OCI-LY7 (cell line): ENCODE measurements around the gene ATL2.

Source experiments
- EZH2phosphoT487 ChIP-seq: fragments of 200-600 bp; sonication (generic); IDR thresholded peaks from 2 replicates; pipeline ENCODE4 v1.6.1; 2018; ENCODE audit warnings: low read depth, borderline replicate concordance, mild to moderate bottlenecking, mixed run types, antibody characterized with exemption, low read length, moderate library complexity, mixed read lengths
- TF ChIP-seq, protein P1 (sequence below): fragments of 200-600 bp; sonication (generic); conservative IDR thresholded peaks from 2 replicates; pipeline ENCODE4 v1.5.1; 2014; ENCODE audit warnings: mild to moderate bottlenecking, antibody characterized with exemption, low read length, moderate library complexity, mixed read lengths

DNA sequence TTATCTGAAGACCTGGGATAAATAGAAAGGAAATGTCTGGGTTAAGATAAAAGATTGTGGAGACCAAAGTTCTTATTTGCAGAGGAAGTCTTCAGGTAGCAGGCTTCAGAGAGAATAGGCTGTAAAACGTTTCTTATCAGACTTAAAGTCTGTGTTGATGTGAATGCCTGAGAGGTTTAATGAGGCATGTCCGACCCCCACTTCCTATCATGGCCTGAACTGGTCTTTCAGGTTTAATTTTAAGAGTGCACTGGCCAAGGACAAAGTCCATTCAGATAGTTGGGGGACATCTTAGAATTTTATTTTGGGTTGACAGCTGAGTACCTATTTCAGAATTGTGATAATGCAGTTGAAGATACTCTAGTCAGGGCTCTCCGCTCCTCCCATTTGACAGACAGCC, 92.1 kb downstream of the ATL2 start:
- TF ChIP-seq, protein P1, sequence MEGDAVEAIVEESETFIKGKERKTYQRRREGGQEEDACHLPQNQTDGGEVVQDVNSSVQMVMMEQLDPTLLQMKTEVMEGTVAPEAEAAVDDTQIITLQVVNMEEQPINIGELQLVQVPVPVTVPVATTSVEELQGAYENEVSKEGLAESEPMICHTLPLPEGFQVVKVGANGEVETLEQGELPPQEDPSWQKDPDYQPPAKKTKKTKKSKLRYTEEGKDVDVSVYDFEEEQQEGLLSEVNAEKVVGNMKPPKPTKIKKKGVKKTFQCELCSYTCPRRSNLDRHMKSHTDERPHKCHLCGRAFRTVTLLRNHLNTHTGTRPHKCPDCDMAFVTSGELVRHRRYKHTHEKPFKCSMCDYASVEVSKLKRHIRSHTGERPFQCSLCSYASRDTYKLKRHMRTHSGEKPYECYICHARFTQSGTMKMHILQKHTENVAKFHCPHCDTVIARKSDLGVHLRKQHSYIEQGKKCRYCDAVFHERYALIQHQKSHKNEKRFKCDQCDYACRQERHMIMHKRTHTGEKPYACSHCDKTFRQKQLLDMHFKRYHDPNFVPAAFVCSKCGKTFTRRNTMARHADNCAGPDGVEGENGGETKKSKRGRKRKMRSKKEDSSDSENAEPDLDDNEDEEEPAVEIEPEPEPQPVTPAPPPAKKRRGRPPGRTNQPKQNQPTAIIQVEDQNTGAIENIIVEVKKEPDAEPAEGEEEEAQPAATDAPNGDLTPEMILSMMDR, result no peak
- no peak for TF ChIP-seq EZH2phosphoT487
